NB4 (cell line): Measurements from ENCODE around the gene TFCP2L1.

ENCODE experiments used
- MYC ChIP-seq: IDR thresholded peaks from 2 replicates; pipeline ENCODE4 v1.6.1; 2011; ENCODE audit warnings: low read depth, low read length
- POLR2A ChIP-seq: IDR thresholded peaks from 2 replicates; pipeline ENCODE4 v1.6.1; 2011; ENCODE audit warnings: mild to moderate bottlenecking; ENCODE audit not compliant: insufficient read length; ENCODE audit errors: extremely low read depth
- TF ChIP-seq, protein P1 (sequence below): IDR thresholded peaks from one replicate; pipeline ENCODE4 v1.5.1; 2012; ENCODE audit warnings: low read depth, low read length
- TF ChIP-seq, protein P2 (sequence below): IDR thresholded peaks from 2 replicates; pipeline ENCODE4 v1.6.1; 2011; ENCODE audit warnings: low read depth, low read length

DNA sequence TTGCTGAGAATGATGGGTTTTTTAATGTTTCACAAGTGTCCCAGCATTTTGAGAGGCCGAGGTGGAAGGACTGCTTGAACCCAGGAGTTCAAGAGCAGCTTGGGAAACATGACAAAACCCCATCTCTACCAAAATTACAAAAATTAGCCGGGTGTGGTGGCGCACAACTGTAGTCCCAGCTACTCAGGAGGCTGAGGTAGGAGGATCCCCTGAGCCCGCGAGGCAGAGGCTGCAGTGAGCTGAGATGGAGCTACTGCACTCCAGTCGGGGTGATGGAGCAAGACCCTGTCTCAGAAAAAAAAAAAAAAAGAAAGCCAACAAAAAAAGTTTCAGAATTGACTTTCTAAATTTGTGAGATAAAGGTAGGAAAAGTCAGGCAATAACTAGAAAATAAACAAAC, 8.7 kb downstream of the TFCP2L1 start:
- TF ChIP-seq POLR2A (no peak), MYC (no peak)
- TF ChIP-seq, protein P1, sequence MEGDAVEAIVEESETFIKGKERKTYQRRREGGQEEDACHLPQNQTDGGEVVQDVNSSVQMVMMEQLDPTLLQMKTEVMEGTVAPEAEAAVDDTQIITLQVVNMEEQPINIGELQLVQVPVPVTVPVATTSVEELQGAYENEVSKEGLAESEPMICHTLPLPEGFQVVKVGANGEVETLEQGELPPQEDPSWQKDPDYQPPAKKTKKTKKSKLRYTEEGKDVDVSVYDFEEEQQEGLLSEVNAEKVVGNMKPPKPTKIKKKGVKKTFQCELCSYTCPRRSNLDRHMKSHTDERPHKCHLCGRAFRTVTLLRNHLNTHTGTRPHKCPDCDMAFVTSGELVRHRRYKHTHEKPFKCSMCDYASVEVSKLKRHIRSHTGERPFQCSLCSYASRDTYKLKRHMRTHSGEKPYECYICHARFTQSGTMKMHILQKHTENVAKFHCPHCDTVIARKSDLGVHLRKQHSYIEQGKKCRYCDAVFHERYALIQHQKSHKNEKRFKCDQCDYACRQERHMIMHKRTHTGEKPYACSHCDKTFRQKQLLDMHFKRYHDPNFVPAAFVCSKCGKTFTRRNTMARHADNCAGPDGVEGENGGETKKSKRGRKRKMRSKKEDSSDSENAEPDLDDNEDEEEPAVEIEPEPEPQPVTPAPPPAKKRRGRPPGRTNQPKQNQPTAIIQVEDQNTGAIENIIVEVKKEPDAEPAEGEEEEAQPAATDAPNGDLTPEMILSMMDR, result no peak
- TF ChIP-seq, protein P2, sequence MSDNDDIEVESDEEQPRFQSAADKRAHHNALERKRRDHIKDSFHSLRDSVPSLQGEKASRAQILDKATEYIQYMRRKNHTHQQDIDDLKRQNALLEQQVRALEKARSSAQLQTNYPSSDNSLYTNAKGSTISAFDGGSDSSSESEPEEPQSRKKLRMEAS, result no peak
